HG02571 (cell line): ENCODE results near the gene NKX1-2.

Source experiments
- ATAC-seq: cut with Tn5 transposase; IDR thresholded peaks from one replicate; pipeline ENCODE4 v1.9.1; 2021; ENCODE audit warnings: mild to moderate bottlenecking, moderate library complexity; ENCODE audit not compliant: unreplicated experiment

NKX1-2 gene

DNA sequence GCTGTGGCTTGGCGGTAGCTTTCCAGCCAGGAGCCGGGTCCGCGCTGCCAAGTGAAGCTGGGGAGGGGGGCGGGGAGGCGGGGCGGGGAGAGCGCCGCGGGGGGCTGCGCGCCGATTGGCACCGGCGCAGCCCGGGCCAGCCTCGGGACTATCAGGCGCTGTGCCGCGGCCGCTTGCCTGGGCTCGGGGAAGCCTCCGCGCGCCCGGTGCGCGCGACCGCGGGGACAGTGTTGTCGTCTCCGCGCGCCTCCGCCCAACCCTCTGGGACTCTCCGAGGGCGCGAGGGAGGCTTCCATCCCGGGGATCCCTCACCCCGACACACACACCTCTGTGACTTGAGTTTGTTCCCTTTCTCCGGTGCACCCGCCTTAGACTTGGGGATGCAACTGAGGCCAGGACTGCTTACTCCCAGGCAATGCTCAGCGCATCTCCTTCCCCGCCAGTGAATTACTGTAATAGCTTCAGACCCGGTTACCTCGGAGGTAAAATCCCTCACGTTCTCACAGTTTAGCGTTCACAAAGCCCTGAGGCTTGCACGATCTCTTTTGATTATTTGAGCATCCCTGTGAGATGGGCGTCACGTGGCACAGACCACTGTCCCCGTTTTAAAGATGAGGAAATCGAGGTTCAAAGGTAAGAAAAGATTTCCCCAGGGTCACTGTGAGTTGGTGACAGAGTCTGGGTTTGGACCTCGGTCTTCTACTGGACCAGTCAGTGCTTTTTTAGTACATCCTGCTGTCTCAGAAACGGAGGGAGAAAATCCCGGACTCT is at the start of gene NKX1-2:
Gene NKX1-2, minus strand, starts transcription at position 24 of the 771 bp plus-strand sequence. CDS start 92 bp downstream, outside the sequence.
- no peak for ATAC-seq

- no peak for ATAC-seq
These were observed 48.2 kb upstream of the NKX1-2 start for GRCh38 chr10:124498056-124498455.

GRCh38 chr10:124497196-124497881 is 47.5 kb upstream of the NKX1-2 start:
- no peak for ATAC-seq

DNA sequence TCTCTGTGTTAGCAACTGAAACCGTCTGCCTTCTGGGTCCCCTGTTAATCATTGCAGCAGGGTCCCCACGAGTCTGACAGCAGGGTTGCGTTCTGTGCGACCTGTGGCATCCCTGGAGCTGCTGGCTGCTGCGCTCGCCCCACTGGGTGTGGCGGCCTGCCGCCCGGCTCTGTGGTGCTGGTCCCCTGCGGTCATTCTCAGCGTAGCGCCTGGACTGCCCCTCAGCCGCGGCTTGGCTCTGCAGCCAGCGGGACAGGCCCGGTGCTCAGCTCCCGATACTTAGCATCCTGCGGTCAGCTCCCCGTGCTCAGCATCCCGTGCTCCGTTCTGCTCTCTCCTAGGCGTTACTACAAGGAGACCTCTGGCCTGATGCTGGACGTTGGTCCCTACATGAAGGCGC is 46.8 kb upstream of the NKX1-2 start:
- ATAC-seq: no peak

DNA sequence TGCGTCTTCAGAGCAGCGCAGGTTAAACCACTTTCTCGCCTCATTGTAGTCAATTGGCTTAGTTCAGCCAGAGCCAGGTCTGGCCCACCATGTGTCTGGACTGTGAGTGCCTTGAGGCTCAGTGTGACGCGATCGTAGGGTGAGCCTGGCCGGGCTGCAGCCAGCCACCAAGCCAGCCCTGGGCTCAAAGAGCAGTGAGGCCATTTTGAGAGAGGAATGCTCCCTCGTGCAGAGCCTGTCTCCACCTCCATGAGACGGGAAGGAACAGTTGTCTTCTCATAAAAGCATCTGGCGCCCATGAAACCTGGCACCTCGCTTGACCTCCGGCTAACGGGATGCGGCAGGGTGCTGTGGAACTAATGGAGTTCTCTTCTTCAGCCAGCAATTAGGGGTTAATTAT is 46.3 kb upstream of the NKX1-2 start:
- ATAC-seq: no peak

GRCh38 chr10:124495725-124496124 is 45.9 kb upstream of the NKX1-2 start:
- ATAC-seq: no peak

- no peak for ATAC-seq
These were observed 45.3 kb upstream of the NKX1-2 start for GRCh38 chr10:124495162-124495561.

DNA sequence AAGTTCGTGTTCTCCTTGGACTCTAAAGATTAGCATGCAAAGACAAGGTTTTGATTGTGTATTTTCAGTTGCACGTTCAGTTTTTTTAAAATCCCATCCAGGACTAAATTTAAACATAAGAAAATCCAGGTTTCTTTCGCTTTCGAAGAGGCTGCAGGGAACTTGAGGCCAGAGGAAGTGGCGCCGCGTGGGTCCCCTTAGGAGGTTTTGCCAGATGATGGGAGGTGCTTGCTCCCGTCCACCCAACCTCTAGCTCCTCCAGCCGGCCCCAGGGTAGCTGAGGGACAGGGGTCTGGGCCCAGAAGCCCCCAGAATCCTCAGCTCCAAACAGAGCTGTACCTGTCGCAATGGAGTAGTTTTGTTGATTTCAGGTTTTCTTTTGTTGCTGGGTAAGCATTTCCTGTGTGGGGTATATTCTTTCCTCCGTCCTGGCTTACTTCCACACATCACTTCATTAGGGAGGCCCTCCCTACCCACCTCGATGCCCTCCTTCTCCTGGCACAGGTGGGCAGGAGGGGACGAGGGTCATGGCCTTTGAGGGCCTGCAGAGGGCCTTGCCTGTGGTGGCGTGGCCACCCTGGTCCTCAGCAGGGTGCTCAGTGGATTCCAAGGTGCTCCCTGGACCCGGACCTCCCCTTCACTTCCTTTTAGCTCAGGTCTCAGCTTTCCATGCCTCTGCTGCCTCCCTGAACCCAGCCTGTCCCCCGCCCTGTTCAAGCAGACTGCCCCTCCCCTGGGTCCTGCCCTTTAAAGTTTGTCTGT is 44.4 kb upstream of the NKX1-2 start:
- no peak for ATAC-seq

DNA sequence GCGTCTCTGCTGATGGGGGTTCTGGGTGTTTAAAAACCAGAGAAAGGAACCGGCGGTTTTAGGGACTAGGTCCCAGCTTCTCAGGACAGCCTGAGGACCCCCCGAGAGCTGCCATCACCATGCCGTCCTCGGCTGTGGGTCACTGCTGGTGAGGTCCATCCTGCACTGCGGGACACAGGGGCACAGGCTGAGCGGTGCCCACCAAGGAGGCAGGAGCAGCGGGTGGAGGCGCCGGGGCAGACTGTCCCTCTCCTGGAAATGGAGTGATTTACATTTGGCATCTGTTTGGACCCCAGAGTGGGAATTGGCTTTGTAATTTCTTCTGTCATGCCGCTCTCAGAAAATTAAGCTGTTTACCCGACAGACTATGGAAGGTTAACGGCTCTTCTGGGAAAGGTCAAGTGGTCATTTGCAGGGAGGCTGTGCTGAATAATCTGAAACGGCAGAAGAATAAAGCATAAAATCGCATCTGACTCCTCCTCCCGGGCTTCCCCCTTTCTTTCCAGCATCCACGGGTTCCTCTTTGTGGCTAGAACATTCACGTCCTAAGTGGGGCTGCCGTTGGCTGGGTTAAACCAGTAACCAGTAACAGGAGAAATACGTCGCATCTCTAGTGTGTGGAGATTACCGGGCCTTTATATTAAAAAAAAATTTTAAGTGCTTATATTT is 43.5 kb upstream of the NKX1-2 start:
- ATAC-seq: no peak

DNA sequence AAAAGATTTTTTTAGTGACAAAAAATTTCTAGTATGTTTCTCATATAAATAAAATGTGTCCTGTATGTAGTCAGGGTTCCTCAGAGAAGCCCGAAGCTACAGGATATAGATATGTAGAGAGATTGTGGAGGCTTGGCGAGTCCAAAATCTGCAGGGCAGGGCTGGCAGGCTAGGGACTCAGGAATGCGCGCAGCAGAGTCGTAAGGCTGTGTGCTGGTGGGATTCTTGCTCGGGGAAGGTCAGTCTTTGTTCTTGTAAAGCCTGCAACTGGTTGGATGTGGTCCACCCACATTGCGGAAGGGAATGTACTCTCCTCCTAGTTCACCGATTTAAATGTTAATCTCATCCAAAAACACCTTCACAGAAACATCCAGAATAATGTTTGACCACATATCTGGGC is 42.4 kb upstream of the NKX1-2 start:
- ATAC-seq: no peak

DNA sequence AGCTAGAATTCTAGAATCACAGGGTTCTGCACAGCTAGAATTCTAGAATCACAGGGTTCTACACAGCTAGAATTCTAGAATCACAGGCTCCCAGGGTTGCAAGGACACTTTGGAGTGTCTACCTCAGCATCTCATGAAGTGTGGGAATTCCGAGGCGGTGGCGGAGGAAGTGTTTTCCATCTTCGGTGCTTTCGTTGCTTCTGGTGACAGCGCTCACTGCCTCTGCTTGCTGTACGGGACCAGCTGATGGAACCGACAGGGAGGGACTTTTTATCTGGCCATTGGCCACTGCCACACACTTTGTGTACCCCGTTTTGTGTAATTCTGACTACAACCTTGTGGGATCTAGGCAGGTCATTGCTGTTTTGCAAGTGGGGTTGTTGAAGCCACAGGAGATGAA is 41.3 kb upstream of the NKX1-2 start:
- no peak for ATAC-seq

- no peak for ATAC-seq
These were observed 36.8 kb upstream of the NKX1-2 start for GRCh38 chr10:124486635-124487034.

DNA sequence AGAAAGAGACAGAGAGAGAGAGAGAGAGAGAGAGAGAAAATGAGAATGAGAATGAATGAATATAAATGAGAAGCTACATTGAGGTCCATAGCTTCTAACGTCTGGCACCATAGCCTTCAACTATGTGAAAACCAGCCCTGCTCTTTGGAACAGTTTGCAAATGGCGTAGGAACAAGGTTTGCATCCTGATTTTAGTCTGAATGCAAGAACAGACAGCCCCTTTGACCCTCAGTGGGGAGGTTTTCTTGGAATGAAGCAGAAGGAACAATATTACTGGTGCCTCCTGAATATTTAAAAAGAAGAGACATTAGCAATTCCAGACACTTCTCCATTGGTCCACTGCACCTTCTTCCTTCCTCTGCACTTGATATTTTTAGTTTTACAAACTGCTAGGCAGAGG is 34.8 kb upstream of the NKX1-2 start:
- no peak for ATAC-seq

DNA sequence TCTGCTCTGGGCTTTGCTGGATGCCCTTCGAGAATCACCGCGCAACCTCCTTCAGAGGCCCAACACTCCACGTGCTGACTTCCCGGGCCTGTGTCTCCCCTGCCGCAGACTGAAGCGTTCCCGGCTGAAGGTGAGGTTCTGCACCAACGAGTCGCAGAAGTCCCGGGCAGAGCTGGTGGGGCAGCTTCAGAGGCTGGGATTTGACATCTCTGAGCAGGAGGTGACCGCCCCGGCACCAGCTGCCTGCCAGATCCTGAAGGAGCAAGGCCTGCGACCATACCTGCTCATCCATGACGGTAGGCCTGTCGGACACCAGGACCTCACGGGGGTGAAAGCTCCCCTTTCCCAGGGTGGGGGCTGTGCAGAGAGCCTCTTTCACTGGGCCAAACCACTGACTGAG is 34.2 kb upstream of the NKX1-2 start:
- ATAC-seq: no peak

- ATAC-seq: no peak
These were observed 33.0 kb upstream of the NKX1-2 start for GRCh38 chr10:124482876-124483275.

- ATAC-seq: no peak
These were observed 32.5 kb upstream of the NKX1-2 start for GRCh38 chr10:124482236-124482800.

DNA sequence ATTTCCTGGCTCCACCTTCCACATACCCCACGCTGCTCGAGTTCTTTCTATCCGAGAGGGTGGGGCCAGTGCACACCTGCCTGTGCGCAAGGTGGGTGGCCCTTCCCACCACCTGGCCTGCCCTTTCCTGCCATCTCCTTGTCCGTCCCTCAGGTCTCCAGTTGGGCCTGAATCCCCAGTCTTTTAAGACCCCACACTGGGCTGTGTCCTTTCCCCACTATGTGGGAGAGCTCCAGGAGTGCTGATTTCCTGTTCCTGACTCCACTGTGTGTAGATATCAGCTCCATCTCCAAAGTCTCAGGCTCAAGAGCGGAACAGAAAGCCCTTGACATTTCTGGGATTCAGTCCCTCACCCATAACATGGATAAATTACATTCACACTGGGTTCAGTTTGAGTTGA is 31.9 kb upstream of the NKX1-2 start:
- no peak for ATAC-seq

DNA sequence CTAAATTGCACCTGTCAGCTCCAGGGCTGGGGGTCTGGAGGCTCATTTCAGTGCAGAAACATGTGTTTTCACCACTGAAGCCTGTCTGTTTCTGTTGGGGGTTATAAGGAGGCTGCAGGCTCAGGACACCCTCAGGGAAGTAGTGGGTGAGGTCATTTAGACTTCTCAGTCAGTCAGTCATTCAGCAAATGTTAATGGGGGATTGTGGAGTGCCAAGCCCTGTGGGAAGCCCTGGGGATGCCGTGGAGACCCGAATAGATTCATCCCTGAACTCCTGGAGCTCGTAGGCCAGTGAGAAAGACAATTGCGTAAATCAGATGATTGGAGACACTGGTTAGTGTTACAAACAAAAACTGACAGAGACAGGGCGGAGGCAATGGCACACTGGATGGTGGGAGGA is 31.0 kb upstream of the NKX1-2 start:
- ATAC-seq: no peak

DNA sequence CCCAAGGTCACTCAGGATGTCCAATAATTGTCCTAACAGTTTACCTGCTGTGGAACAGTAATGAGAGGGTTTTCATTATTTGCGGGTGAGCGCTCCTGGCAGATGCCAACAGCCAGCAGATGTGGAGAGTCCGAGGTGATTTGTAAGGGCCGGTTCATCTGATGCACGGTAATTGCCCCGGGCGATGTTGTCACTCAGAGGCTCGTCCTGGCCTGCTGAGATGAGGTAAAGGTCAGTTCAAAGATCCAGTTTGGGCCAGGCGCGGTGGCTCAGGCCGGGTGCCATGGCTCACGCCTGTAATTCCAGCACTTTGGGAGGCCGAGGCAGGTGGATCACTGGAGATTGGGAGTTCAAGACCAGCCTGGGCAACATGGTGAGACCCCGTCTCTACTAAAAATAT is 28.7 kb upstream of the NKX1-2 start:
- no peak for ATAC-seq

- no peak for ATAC-seq
These were observed 28.0 kb upstream of the NKX1-2 start for GRCh38 chr10:124477614-124478363.
